T-helper 22 cell (primary cell): Measurements from ENCODE around the gene OPALIN.

Source experiments
- DNase-seq: peaks from one replicate; pipeline ENCODE4 v3.0.0-alpha.2; 2020; ENCODE audit warnings: low read depth

The OPALIN gene, protein sequence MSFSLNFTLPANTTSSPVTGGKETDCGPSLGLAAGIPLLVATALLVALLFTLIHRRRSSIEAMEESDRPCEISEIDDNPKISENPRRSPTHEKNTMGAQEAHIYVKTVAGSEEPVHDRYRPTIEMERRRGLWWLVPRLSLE

DNA sequence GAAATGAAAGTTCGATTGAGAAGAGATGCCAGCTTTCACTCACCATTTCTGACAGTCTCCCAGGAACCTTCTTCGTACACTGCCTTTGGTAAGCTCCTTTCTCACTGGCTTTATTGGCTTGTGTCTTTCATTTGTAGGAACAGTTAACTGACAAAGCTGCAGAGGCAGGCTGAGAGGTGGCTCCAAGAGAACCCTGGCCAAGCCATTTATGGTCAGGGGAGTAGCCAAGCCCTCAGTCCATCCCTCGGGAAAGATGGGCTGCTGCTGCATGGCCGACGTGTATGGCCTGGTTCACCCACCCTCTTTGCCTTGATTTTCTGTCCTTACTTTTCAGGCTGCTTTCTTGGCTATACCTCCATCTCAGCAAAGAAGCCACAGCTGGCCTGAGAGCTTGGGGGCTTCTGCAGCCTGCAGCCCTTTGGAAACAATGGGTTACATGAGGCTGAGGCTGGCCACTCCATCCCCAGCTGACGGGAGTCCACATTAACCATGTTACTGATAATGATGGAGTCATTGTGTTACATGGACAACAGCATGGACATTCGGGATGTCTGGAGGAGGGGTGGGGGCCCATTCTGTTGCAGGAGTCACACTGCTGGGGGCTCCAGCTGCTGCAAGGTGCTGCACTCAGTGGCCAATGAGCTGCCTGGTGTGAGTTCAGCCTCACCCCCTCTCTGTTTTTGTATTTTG lies at the start of gene OPALIN:
Gene OPALIN (minus strand): TSS at position 152 of the 690 bp plus-strand sequence. CDS start 106 bp downstream, at position 46.
- DNase-seq, result no peak

DNA sequence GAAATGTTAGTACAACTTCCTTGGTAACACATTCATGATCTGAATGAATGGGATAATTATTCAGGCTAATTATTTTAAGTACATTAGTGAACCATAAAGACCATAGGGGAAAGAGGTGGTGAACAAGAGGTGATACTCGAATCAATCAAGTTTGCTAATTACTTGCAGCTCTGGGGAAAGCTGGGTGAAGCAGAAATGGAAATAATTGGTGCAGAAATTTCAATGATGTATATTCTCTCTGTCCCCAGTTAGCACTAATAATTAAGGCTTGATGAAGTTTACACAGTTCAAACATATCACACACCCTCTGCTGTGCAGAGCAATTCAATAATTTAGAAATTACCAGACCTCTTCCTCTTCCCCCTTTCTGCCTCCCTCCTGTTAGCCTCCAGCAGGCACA lies 49.4 kb upstream of the OPALIN start:
- DNase-seq, result no peak

DNA sequence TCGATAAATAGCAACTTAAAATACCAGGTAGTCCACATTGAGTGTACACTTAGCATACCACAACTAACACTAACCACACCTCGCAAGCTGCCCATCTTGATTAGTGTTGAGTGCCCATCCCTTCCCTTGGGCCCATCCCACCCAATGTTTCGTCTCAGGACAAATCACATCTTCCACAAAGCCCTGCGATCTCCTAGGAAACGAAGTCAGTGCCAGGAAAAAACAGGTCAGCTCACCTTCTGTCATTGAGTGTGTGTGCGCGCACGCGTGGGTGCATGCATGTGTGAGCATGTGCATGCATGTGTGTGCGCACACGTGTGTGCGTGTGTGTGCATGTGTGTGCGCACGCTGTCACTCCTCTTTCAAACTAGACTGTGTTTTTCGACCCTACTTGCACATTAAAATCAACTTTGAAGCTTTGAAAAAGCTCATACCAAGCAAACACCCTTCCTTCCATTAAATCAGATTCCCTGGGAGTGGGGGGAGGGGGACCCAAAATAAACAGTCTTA lies 48.8 kb upstream of the OPALIN start:
- no peak for DNase-seq

DNA sequence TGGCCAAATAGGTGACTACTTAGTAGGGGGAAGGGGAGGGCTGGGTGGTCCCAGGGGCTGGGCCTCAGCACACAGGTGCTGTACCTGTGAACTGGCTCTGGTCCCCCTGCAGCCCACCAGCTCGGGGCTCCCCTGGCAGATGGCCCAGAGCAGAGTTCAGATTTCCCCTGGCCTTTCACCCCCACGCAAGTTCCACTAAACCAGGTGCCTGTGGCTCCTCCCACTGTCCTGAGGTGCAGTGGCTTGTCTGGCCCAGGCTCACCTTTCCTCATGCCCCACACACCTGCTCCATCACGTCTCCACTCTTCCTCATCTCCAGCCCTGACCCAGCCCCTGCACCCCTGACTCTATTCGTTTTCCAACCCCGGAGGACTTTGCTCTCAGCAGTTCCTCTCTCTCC lies 47.3 kb upstream of the OPALIN start:
- DNase-seq, result no peak

DNA sequence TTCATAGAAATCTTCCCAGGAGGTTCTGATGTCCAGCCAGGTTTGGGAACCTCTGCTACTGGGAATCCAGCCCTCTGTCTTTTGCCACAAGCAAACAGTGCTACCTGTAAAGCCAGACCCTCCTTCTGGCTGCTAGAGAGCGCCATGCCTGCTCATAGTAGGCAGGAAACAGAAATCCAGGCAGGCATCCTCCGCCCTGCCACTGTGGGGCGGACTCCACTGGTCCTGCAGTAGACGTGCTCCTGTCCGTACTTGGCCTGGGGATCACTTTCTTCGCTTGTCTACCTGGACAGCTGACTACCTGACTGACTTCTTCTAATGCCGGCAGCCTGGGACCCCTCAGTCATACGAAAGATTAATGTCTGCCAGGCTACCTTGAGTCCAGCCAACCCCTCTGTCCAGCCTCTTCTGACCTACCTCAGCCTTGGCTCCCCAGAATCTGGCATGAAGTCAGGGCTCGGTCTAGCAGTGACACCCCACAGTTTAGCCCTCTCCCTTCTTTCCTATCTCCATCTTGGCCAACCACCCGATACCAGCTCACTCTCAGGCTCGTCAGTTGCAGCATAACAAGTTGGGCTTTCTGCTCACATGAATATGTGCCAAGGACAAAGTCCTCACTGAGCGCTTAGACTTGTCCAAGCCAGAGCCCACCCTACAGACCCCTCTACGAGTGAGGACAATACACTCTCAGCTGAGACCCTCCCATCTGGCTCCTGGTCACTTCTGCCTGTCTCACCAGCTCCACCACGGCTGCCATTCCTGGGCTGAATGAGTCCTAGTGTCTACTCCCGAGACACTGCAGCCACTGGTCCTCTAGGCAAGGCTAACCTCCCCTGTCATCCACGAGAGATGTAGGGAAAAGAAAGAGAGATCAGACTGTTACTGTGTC lies 43.9 kb upstream of the OPALIN start:
- DNase-seq, result no peak

DNA sequence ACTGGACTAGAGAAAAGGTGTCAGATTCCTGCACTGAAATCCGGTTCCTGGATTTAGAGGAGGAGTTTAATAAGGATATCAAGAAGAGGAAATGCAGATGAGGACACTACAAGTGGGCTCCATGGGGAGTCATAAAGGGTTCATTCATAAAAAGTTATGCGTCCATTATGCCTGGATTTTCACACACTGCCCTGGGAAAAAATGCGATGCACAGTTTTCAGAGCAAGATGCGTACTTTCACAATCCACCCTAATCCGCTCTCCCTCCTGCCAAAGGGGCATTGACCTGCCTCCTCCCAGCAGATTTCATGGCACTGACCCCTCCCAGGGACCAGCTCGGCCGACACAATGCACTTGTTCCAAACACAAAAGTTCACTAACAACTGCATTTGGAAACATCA lies 42.2 kb upstream of the OPALIN start:
- DNase-seq, result no peak

DNA sequence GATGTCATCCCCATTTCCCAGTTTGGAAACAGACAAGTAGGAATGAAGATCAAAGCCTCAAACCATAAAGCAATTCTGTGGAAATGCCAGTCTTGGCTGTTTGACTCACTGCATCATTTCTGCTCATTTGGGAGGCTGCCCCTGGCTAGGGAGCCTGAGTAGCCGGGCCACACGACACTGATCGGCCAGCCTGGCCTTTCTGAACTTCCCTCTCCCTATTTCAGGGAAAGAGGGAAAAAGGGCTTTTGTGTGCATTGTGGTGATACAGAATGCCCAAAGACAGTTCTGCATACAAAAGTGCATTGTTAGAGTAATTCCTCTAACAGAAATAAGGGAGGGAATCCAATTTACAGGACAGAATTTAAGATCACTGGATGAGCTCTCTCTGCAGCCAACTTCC lies 41.7 kb upstream of the OPALIN start:
- DNase-seq, result no peak

DNA sequence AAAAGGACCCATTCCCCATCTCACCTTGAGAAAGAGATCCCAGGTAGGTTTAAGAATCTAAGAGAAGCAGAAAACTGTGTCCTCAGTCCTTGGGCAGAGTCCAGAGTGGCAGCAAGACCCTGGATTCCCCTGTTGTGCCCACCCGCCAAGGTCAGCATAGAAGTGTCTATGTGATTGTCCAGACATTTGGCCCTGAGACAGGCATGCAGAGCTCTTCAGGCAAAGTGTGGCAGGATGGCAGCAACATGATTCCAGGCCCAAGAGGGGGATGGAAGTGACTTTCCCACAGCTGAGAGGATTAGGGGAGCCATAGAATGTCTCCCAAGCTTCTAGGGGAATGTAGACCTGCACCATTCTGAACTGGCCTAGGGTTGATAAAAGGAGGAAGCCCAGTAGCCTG lies 39.1 kb upstream of the OPALIN start:
- no peak for DNase-seq

DNA sequence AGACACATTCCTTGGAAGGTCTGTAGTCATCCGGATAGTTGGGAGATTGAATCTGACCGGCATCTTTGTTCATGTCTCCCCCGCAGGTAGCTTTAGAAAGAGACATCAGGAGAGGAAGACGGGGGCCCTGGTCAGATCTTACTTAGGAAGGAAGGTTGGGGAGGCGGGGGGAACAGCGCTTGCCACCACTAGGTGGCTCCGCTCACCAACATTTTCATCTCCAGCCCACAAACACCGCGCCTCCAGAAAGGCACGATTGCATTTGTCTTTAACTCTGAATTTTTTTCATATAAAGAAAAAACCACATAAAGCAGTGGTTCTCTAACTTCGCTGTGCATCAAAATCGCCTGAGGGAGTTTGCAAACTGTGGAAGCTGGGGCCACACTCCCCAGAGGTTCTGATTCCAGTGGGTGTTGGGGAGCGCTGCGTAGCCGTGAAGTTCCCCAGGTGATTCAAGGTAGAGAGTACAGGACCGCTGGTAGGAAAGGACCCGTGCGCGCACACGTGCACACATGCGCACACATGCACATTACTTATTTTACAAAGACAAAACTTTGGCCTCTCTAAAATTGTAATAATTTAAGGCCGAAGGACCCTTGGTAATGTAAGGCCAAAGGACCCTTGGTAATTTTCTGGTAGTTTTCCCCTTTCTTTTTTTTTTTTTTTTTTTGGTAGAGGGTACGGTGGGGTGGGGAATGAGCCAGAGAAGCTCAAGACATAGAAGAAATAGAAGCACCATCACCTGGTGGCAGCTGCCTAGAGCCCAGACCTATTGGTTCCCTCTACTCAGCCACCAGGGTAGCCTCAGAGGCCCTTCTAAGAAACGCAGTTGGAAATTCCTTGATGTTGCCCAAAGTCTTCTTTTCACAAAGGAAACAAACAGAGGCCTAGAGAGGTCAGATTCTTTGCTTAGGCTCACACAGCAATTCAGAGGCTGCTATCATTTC lies 37.4 kb upstream of the OPALIN start:
- no peak for DNase-seq

DNA sequence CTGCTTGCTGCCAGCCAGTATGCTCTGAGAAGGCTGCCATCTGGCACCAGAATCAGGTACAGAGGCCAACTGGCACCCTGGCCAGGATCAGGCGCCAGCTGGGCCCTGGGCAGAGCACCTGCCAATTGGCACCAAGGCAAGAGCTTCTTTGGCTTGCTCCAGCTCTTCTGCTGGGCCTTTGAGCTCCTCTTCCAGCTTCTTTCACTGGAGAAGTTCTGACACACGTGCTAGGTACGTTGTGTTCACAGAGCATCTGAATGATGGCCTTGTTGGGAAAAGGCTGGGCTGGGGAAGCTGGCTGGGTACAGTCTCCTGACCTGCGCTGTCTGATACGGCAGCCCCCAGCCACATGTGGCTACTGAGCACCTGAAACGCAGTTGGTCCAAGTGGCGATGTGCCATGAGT lies 31.7 kb upstream of the OPALIN start:
- DNase-seq, result no peak

DNA sequence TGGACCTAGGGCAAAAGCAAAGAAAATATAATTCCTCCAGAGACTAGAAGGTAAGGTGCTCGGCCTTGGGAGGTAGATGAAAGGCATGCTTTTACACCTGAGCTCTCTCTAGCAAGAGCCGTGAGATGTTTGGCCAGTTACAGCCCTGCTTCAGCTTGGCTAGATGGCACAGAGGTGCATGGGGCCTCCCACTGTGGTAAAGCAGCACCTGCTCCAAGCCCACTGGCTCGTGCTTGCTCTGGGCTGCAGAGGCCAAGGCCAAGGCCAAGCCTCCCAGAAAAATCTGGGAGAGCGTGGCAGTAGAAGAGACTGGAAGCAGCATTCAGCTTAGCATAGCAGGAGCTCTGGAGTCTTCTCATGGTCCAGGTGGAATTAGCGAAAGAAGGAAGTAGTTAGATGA lies 31.0 kb upstream of the OPALIN start:
- no peak for DNase-seq

DNA sequence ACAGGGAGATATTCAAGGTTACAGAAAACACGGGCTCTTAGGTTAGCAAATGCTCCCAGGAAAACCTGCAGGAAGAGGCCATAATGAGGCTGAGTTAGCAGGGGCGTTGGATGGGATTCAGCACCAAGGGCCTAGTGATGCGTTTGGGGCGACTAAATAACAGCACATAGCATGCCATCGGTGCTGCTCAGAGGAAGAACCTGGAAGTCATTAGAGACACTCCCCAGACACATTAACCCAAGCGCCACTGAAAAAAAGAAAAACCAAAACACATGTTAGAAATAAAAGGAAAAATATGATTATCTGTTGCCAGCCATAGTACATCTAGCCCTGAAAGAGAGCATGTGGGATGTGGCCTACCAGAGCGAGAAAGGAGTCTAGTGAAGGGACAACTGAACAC lies 28.8 kb upstream of the OPALIN start:
- no peak for DNase-seq

DNA sequence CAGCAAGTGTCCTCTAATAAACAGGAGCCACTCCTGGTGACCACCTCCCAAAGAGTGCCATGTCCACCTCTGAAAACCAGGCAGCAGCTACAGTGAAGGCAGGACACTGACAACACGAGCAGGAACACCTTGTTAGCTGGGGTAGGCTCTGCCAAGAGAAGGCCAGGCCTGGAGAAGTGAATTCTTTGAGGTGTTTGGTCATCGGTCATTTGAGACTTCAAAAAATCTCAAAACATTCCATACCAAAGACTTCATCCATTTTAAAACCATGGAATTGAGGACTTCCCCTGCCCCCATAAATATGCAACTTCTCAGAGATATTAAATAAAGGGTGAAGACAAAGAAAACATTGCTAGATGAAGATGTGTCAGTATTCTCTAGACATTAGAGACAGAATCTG lies 28.4 kb upstream of the OPALIN start:
- no peak for DNase-seq

DNA sequence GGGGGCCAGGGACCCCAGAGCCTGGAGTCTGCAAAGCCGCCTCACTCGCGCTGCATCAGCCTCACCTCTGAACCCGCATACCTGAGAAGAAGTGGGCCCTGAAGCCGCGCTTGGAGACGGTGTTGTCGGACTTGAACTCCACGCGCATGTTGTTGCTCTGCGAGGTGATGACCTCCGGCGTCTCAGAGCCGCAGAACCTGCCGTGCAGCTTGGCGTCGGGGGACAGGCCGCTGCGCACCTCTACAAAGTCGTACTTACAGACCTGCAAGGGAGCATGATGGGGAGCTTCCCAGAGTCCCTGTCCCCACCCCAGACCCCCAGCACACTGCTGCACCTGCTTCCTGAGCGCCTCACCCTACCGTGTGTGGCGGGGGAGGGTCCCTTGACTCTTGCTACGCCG lies 25.7 kb upstream of the OPALIN start:
- DNase-seq, result no peak

DNA sequence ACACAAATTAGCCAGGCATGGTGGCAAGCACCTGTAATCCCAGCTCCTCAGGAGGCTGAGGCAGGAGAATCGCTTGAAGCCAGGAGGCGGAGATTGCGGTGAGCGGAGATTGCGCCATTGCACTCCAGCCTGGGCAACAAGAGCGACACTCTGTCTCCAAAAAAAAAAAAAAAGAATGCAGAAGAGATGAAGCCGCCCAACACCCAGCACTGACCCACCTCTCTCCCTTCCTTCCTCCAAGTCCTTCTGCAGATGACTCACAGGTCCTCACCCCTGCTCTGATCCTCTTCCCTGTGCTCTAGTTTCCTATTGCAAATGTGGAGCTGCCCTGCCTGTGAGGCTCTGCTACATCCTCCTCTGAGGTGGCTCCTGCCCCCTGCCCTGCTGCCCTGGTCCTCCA lies 22.0 kb upstream of the OPALIN start:
- no peak for DNase-seq

DNA sequence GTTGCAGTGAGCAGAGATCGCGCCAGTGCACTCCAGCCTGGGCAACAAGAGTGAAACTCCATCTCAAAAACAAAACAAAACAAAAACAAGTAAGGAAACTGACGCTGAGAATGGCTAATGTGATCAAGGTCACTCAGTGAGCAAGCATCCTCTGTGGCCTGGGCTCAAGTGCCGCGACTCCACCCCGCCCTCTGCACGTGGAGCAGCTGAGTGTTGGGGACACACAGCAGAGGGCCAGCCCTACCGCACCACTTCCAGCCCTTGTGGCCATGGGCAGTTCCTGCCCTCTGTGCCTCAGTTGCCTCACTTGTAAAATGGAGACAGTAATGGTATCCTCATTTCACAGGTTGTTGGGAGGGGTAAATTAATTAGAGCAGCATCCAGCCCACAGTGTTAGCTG lies 21.0 kb upstream of the OPALIN start:
- DNase-seq, result no peak

DNA sequence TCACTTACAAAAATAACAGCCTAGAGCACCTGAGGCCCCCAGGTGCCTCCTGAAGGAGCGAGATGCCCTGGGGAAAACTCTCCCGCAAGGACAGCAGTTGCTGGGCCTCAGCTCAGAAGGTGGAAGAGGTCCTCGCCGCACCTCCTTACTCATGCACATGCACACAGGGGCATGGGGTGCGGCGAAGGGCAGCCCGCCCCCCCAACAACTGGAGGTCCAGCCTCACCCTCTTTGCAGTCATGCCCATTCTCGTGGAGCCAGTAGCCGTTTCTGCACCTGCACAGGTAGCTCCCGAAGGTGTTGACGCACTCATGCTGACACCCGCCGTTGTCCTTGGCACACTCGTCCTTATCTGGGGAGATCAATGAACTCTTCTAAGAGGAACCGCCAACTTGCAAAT lies 19.9 kb upstream of the OPALIN start:
- no peak for DNase-seq

DNA sequence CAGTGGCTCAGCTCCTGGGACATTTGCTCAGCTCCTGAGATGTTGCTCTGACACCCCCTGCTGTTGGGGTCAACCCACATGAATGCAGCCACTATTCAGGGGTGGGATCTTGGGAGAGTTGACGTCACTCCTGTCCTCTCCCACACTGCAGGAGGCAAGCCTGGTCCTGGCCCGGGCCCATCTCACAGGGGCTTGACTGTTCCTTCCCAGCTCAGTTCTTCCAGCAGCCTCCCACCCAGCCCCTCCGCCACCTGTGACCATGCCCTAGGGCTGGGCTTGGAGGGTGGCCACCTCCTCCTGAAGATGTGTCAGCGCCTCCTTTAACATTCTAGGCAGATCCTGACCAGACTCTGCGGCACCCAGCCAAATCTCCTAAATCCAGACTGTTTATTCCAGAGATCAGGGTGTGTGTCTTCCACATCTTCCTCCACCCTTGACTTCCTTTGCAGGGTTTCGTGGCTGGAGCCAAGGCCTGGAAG lies 19.1 kb upstream of the OPALIN start:
- DNase-seq, result no peak

DNA sequence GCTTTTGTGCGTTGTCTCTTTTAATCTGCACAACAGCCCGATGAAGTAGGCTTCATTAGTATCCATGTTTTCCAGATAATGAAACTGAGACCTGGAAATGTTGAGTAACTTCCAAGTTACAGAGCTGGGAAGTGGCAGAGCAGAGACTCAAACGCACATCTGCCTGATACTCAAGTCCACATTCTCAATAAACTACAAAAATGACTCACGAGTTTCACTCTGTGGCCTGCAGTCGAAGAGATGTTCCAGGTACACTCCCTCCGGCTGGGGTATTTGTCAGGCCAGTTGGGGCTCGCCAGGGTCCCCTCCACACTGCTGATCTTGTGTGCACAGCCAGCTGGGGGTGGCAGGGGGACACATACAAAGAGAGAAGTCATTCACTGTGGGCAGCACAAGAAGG lies 17.7 kb upstream of the OPALIN start:
- DNase-seq, result no peak

DNA sequence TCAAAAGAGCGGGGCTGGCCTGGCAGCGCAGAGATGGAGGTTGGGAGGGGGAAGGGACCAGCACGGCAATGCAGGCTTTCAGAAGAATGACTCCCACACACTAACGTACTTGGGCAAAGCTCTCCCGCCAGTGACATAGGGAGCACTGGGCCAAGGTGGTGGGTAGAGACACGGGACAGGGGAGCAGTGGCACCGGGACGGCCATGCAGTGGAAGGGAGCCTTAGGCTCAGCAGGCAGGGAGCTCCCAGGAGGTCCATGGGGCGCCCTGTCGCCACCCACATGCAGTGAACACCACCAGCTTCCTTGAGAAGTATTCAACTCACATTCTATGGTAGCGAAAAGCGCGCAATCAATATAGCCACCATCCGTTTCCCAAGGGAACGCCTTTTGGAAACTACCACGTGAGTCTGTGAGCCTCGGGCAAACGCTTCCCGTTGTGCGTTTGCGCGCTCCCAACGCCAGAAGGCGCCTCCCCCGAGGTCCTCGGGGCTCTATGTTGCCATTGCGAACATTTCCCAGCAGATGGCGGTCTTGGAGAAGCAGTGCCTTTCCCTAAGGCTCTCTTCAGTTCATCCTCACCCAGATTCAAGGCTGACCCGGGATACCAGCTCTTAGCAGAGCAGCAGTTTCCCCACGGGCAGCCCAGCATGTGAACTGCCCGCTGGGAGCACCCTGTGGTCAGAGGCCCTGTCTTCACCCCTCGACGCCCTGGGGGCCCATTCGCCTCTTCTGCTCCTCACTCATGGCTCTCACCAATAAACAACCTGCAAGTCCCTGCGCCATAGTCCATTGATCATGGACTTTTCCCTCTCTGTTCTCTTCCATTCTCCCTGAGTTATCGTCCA lies 16.4 kb upstream of the OPALIN start:
- DNase-seq, result peak; percentile 21

DNA sequence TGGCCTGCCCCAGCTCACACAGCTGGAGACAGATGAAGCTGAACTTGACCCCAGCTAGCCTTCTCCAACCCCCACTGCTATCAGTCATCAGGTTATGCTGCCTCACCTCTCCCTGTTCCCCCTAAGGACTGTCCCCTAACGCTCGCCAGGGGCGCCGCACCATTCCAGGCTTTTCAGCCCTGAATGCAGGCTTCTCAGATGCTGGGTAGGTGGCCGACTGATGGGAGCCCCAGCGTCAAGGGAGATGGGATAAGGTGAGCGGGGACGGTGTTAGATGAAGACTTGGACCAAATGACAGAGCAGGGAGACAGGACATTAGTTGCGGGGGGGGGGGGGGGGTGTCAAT lies 15.8 kb upstream of the OPALIN start:
- DNase-seq, result no peak
